Right lobe of liver (tissue), 6 donors: ENCODE data around the gene USP38. TPM values are rescaled to one million over a fixed set of nuclear protein-coding genes. Genes with fewer than 3 reads are reported as not detected.

ENCODE experiments used
- ATAC-seq, 4 donors: fragments of 200-7000 bp; cut with Tn5 transposase; one replicate each; pipeline ENCODE4 v1.9.1; 2020; ENCODE audit warnings: mild to moderate bottlenecking in 4 of 4, moderate library complexity in 4 of 4
- DNase-seq, 3 donors: peaks; one replicate each; pipeline ENCODE4 v3.0.0-alpha.2; 2020
- H3K27ac ChIP-seq, 3 donors: fragments of 200-600 bp; one replicate each; pipeline ENCODE4 v1.8.0; 2022
- H3K27me3 ChIP-seq, 2 donors: fragments of 200-600 bp; one replicate each; pipeline ENCODE4 v1.8.0; 2022
- H3K36me3 ChIP-seq, 4 donors: fragments of 200-600 bp; sonication (generic) in 1 of 4; one replicate each; pipeline versions ENCODE4 v1.5.1 to v1.8.0; 2017 to 2022; ENCODE audit warnings: control low read depth in 1 of 4
- H3K4me1 ChIP-seq, 4 donors: fragments of 200-600 bp; sonication (generic) in 1 of 4; one replicate each; pipeline versions ENCODE4 v1.5.1 to v1.8.0; 2017 to 2022; ENCODE audit warnings: control low read depth in 1 of 4
- H3K4me3 ChIP-seq, 3 donors: fragments of 200-600 bp; one replicate each; pipeline ENCODE4 v1.8.0; 2022
- H3K9me3 ChIP-seq, 4 donors: fragments of 200-600 bp; sonication (generic) in 1 of 4; one replicate each; pipeline versions ENCODE4 v1.5.1 to v1.8.0; 2017 to 2022; ENCODE audit warnings: control low read depth in 1 of 4
- POLR2A ChIP-seq: fragments of 450-650 bp; IDR thresholded peaks from one replicate; pipeline ENCODE4 v1.6.1; 2017; ENCODE audit warnings: antibody characterized with exemption, mild to moderate bottlenecking
- WGBS: methylation state at CpG from one replicate; pipeline ENCODE4 v1.1.6; 2018; ENCODE audit warnings: low coverage, low lambda C conversion rate; ENCODE audit not compliant: insufficient coverage; ENCODE audit errors: missing lambda C conversion rate; 5-methylcytosine and 5-hydroxymethylcytosine counted together
- intact Hi-C, 2 donors: fragments of 100-400 bp; cut with DNase I; formaldehyde crosslinking; loops; one replicate each; pipeline versions ENCODE4 v1.11.2 to v1.14.1; 2022
- total RNA-seq, 6 experiments: library from RNA; depleted of rRNA in 2 of 6; stranded (reverse); fragments of >200 nt in 2 of 6; fragmentation: NEBNext Ultra II Directional in 3 of 6; extraction: Animal tissue kit (Norgen Biotek cat#: 25700) in 3 of 6; gene quantifications; one replicate each; pipeline versions ENCODE4 v1.1.0 to v1.2.4, GENCODE V29; 2016 to 2023
- donor health status: DM: no; HTN: yes; CAD: no.
- donor health status: DM: no; HTN: no; CAD: no.
- donor health status: DM: no; HTN: no; CAD: no.
- donor health status: DM: no; HTN: yes; CAD: no.
- donor health status: DM: no; HTN: yes; CAD: no.

The USP38 gene
- total RNA-seq, 6 experiments from 2014 or later = 21.0 to 24.6 (median 21.4) TPM

- no peak for TF ChIP-seq POLR2A
- Histone ChIP-seq H3K4me3 (no peak overlapping the region), H3K9me3 (no peaks in the 10 kb centered on the region), H3K36me3 (no peaks in the 10 kb centered on the region), H3K4me1 (no peaks in the 10 kb centered on the region), H3K27me3 (no peaks in the 10 kb centered on the region), H3K27ac (no peak overlapping the region)
- intact Hi-C loops = no loop called here
- 77% methylated on average over 2 of the region's 2 CpGs for WGBS
- DNase-seq (no peak), ATAC-seq (no peak)
Observed at GRCh38 chr4:143270256-143270838, 85.6 kb downstream of the USP38 start.

Other genes with a start within 250 kb of the USP38 start
- 10 to 100 TPM in 2 of 6 experiments, 1 to 10 TPM in 4; 7.0 to 13.0 (median 9.7) TPM for gene GAB1, start 152.0 kb downstream of the USP38 start, total RNA-seq